Posterior cingulate gyrus (tissue), 11 donors: ENCODE results near the gene MYF6.

Experiments used
- DNase-seq, 10 donors: peaks; one replicate each; pipeline versions ENCODE4 v3.0.0 to v3.0.0-alpha.2; 2020 to 2021; ENCODE audit warnings: mixed read lengths in 3 of 10
- intact Hi-C: fragments of 100-400 bp; cut with DNase I; formaldehyde crosslinking; loops from one replicate; pipeline ENCODE4 v1.15.1; 2023

Gene MYF6

GRCh38 chr12:80702889-80703805 is 4.3 kb upstream of the MYF6 start:
- DNase-seq: no peak
- intact Hi-C loops: no loop called here

GRCh38 chr12:80704420-80704819 is 3.0 kb upstream of the MYF6 start:
- intact Hi-C loops: no loop called here
- no peak for DNase-seq

- intact Hi-C loops: no loop called here
- DNase-seq: peak in 3 of 10 donors; percentile 61 to 82 (median 74)
Observed at GRCh38 chr12:80707830-80708258, 410 bp downstream of the MYF6 start.

GRCh38 chr12:80708259-80708974 is 983 bp downstream of the MYF6 start:
- intact Hi-C loops: no loop called here
- peak in 2 of 10 donors; percentile 52 to 70 for DNase-seq

GRCh38 chr12:80708975-80709328 is 1.5 kb downstream of the MYF6 start:
- DNase-seq: no peak
- intact Hi-C loops: no loop called here

- intact Hi-C loops: no loop called here
- DNase-seq: peak in 1 of 10 donors; percentile 52
Observed at GRCh38 chr12:80709811-80710726, 2.6 kb downstream of the MYF6 start.

- no peak for DNase-seq
- intact Hi-C loops: no loop called here
Observed at GRCh38 chr12:80710727-80711449, 3.5 kb downstream of the MYF6 start.

- intact Hi-C loops: no loop called here
Observed at GRCh38 chr12:80711866-80712265, 4.4 kb downstream of the MYF6 start.

GRCh38 chr12:80712866-80713265 is 5.4 kb downstream of the MYF6 start:
- DNase-seq: no peak
- intact Hi-C loops: no loop called here

More at GRCh38 chr12:80711866-80712265, 4.4 kb downstream of the MYF6 start:
- no peak for DNase-seq

GRCh38 chr12:80713419-80713818 is 6.0 kb downstream of the MYF6 start:
- intact Hi-C loops: no loop called here
- DNase-seq: no peak

- DNase-seq: peak in 2 of 10 donors; percentile 55 to 72
- intact Hi-C loops: no loop called here
Observed at GRCh38 chr12:80714055-80714454, 6.6 kb downstream of the MYF6 start.

- DNase-seq: no peak
- intact Hi-C loops: no loop called here
Observed at GRCh38 chr12:80714846-80715245, 7.4 kb downstream of the MYF6 start.

- intact Hi-C loops: no loop called here
- peak in 1 of 10 donors; percentile 12 for DNase-seq
Observed at GRCh38 chr12:80715713-80716249, 8.3 kb downstream of the MYF6 start.

- DNase-seq: peak in 3 of 10 donors; percentile 54 to 79 (median 62)
- intact Hi-C loops: no loop called here
Observed at GRCh38 chr12:80716696-80717469, 9.4 kb downstream of the MYF6 start, which contains the start of gene MYF5. MYF5 (plus strand) TSS chr12:80716912; CDS start chr12:80717064, 152 bp downstream.

GRCh38 chr12:80717856-80718255 is 10.4 kb downstream of the MYF6 start:
- DNase-seq: no peak
- intact Hi-C loops: no loop called here

- intact Hi-C loops: no loop called here
Observed at GRCh38 chr12:80720516-80720915, 13.1 kb downstream of the MYF6 start.

GRCh38 chr12:80721326-80721725 is 13.9 kb downstream of the MYF6 start:
- no peak for DNase-seq
- intact Hi-C loops: no loop called here

More at GRCh38 chr12:80720516-80720915, 13.1 kb downstream of the MYF6 start:
- no peak for DNase-seq

- DNase-seq: peak in 1 of 10 donors; percentile 25
Observed at GRCh38 chr12:80745851-80746505, 38.5 kb downstream of the MYF6 start.

More at GRCh38 chr12:80745851-80746505, 38.5 kb downstream of the MYF6 start:
- intact Hi-C loops: no loop called here
